HG02885 (cell line): ENCODE data around the gene SBF1.

Experiments used
- ATAC-seq: cut with Tn5 transposase; IDR thresholded peaks from one replicate; pipeline ENCODE4 v1.9.1; 2021; ENCODE audit warnings: mild to moderate bottlenecking; ENCODE audit not compliant: unreplicated experiment, poor library complexity

Gene SBF1

GRCh38 chr22:50487290-50488005 is 12.6 kb upstream of the SBF1 start:
- no peak for ATAC-seq

GRCh38 chr22:50486561-50487289 is 11.9 kb upstream of the SBF1 start, which contains the start of gene MIOX:
MIOX (plus strand) TSS chr22:50486859; CDS start chr22:50486898, 39 bp downstream.
- ATAC-seq = no peak

- ATAC-seq = no peak
These were observed 10.6 kb upstream of the SBF1 start for GRCh38 chr22:50485221-50486131.

GRCh38 chr22:50483977-50484853 is 9.4 kb upstream of the SBF1 start:
- no peak for ATAC-seq

- ATAC-seq = no peak
These were observed 8.7 kb upstream of the SBF1 start for GRCh38 chr22:50483556-50483955.

GRCh38 chr22:50483106-50483505 is 8.3 kb upstream of the SBF1 start:
- no peak for ATAC-seq

- ATAC-seq = no peak
These were observed 7.6 kb upstream of the SBF1 start for GRCh38 chr22:50482107-50483074.

- ATAC-seq = no peak
These were observed 6.7 kb upstream of the SBF1 start, which contains the start of gene ADM2 for GRCh38 chr22:50481440-50482106. ADM2 (plus strand) TSS chr22:50481543; CDS start chr22:50481848, 305 bp downstream.

GRCh38 chr22:50481045-50481439 is 6.2 kb upstream of the SBF1 start:
- ATAC-seq = no peak

- no peak for ATAC-seq
These were observed 4.9 kb upstream of the SBF1 start for GRCh38 chr22:50479721-50480120.

GRCh38 chr22:50477923-50478322 is 3.1 kb upstream of the SBF1 start:
- no peak for ATAC-seq

- ATAC-seq = no peak
These were observed 2.0 kb upstream of the SBF1 start for GRCh38 chr22:50476868-50477267.

GRCh38 chr22:50475652-50476002 is 792 bp upstream of the SBF1 start:
- ATAC-seq = no peak

- peak; percentile 6 for ATAC-seq
These were observed 772 bp downstream of the SBF1 start for GRCh38 chr22:50473855-50474671.

- no peak for ATAC-seq
These were observed 1.7 kb downstream of the SBF1 start for GRCh38 chr22:50473088-50473487.

GRCh38 chr22:50471962-50472361 is 2.9 kb downstream of the SBF1 start:
- no peak for ATAC-seq

- no peak for ATAC-seq
These were observed 3.5 kb downstream of the SBF1 start for GRCh38 chr22:50471197-50471847.
